DMS53 treated with DMSO at 0.1 percent for 48 hours (cell line): ENCODE measurements around the gene FARS2.

Source experiments
- DNase-seq: peaks from one replicate; lab custom pipeline; 2025; ENCODE audit not compliant: unreplicated experiment; lab: John Stamatoyannopoulos, UW

The FARS2 gene

DNA sequence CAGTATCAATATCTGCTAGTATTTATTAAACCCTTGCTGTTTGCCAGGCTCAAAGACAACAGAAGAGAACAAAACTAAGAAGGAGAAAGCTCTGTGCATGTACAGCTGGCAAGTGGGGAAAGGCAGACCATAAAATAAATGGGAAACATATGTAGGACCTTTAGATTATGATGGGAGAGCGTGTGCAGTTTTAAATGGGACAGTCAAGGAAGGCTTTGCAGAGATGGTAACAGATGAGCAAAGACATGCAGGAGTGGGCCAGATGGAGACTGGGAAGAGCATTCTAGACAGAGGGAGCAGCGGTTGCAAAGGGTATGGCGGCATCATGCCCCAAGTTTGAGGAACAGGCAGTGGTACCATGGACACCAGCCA, 485.4 kb downstream of the FARS2 start:
- DNase-seq, result no peak

DNA sequence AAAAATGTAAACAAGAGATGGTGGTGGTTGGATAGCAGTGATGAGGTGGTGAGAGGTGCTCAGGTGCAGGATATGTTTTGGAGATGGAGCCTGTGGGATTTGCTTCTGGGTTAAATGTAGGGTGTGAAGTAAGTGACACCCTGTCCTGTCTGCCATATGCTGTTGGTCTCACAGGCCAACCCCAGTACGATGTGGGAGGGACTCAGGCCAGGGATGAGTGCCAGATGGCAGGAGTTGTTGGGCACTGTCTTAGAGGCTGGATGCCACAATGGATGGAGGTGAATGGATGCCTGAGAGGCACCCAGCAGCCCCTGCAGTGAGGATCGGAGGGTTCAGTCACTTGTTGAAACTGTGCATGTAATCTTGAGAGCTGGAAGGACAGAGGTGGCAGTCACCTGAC, 486.1 kb downstream of the FARS2 start:
- DNase-seq, result no peak

DNA sequence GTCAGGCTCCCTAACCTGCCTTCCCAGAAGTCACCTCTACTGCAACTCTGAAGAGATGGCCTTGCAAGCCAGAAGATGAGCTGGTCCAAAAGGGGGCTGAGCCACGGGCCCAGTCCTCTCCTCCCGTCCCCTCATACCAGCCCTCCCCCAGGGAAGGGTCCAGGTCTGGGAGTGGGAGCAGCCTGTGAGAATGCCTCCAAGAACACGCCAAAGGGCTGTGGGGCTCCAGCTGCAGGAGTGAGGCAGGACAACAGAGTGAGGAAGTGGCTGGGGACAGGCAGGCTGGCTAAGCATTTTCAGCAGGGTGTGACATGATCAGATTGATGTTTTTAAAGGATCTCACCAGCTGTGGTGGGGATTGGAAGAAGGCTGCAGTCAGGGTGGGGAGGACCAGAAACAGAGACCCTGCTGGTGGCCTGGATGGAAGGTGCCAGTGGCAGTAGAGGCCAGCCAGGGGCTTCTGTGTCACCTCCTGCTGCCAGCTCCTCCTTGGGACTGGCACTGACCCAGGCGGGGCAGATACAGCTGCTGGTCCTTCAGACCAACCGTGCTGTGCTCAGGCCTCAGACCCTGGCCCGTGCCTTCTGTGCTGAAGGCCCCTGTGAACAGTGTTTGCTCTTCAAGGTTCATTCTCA, 487.8 kb downstream of the FARS2 start:
- no peak for DNase-seq

DNA sequence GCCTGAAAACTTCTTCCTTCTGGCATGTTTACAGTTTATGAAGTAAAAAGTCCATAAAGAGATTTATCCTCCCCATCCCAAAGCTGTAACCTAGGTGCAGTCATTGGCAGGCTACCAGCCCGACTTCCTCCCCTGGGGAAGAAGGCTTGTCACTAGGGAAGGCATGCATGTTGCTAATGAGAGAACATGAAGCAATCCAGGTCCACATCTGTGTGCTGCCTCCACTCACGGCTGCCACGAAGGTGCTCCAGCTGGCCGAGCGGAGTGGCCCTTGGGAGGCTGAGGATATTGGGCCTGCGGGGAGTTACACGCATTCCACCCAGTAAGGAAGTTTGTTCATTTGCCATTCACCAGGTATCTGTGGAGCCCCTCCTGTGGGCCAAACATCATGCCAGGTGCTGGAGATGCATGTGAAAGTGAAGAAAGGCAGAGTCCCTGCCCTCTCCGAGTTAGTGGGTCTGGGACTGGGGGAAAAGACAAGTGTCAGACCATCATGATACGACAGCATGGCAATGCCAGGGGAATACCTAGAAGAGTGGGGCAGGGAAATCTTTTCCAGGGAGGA, 488.4 kb downstream of the FARS2 start:
- no peak for DNase-seq

DNA sequence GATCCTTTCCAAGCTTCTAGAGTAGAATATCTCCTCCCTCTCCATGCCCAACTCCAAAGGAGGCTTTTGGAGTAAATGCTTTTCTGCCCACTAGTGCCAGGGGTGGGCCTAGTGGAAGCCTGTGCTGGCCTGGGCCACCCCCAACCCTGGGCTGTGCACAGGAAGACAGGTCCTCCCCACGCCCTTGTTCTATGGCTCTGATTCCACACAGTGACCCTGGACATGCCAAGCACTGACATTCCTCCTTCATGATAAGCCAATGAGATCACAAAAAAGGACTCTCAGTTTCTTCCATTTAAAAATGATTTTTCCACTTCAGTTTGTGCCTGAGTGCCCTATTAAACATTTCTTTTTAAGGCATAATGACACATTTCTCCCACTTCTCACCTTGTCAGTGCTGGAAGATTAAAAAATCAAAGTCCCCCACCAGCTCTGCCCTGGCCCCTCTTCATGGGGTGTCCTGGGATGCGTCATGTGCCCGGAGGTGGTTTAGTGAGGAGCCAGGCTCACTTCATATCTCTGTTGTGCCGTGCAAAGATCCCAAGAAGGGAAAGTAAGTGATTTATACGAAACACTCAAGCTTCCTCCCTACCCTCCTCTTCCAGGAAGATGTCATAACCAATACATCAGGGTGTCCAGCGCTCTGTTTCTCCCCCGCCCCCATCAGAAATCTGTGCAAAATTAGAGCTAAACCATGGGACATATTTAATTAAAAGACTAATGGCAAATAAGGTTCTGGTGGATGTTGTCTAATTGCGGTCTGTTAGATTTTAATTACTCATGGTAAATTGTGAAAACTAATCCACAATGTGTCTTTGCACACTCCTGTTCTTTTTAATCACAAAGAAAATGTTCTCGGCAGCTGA, 490.4 kb downstream of the FARS2 start:
- no peak for DNase-seq

DNA sequence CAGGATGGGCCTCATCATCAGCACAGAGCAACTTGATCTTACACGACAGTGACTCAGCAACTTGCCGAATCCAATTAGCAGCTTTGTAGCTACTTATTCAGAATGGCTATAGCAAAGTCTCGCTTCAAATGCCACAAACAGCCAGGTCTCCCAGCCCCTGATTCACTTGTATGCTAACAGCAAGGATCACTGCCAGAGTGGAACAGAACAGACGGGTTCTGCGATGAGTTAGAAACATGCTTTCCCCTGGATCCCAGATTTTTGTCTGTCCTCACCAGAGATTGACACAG, 491.0 kb downstream of the FARS2 start:
- DNase-seq, result peak; percentile 4

DNA sequence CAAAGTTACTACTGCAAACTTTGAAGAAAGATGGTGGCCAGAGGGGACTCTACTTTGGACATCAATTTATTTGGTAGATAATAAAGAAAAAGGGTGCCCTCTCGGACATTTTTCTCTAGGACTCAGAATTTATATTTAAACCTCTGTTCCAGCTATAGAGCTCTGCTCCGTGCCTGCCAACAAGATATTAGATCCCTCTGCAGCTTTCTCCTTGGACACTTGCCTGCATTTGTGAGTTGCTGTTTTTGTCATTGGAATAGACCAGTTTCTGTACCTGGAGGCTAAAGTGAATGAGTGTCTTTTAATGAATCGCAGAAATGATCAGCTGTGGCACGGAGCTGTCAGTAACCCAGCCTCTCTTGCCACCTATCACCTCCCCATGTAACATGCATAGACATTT, 491.9 kb downstream of the FARS2 start:
- DNase-seq, result no peak

DNA sequence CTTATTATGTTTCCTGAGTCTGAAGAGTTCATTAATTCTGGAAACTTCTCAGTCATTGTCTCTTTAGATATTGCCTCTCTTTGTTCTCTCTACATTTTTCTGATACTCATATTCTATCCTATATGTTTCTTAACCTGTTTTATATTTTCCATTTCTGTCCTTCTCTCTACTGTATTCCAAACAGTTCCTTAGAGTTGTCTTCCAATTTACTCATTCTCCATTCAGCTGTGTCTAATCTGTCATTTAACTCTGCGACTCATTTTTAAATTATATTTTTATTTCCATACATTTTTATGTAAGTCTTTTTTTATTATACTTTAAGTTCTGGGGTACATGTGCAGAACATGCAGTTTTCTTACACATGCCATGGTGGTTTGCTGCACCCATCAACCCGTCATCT, 493.6 kb downstream of the FARS2 start:
- no peak for DNase-seq

DNA sequence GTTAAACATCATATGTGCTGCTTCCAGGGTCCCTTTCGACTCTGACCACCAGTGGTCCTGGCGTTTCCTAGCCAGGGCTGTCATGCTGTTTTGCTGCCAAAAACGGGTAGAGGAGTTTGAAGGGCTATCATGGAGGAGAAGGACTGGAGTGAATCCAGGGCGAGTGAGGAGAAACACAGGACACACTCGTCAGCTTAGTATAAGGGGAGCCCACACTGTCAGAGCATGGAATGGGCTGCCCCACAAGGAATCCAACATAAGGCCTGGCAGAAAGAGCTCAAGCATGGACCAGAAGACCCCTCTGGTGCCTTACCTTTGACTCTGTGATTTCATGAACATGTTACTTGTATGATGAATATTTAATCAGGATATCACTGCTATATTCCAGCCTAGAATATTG, 498.3 kb downstream of the FARS2 start:
- DNase-seq, result no peak

DNA sequence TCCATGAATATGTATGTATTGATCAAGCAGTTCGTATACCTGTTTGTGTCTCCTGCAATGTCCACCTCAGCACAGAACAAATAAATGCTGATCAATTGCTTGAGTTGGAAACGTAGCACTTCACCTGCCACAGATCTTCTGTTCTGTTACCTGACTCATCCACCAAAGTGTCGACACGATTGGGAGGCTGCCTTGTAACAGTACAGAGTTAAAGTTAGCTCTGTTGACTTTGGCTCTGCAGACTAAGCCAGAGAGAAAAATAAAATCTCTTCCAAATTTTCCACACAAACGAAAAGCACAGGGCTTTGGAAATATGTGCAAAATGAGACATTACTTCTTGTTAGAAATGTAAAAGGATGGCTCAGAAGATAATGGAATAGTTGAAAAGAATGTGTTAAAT, 500.1 kb downstream of the FARS2 start:
- no peak for DNase-seq

DNA sequence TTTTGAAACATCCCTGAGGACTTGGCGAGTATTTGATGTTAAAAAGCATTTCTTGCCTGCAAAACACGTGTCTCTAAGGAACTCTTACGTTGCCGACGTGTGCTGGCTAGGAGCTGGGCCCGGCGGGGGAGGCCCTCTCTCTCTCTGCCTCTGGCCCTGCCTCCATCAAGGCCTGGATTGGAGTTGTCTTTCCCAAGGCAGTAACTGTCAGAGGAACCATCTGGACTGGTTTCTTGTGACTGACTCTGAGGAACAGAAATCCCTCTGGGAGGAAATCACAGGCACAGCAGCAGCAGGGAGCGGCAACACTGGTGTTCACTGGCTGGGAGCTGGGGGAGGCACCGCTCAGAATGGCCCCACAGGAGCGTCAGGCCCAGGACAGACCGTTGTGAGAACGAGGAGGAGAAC, 501.3 kb downstream of the FARS2 start:
- DNase-seq, result no peak

DNA sequence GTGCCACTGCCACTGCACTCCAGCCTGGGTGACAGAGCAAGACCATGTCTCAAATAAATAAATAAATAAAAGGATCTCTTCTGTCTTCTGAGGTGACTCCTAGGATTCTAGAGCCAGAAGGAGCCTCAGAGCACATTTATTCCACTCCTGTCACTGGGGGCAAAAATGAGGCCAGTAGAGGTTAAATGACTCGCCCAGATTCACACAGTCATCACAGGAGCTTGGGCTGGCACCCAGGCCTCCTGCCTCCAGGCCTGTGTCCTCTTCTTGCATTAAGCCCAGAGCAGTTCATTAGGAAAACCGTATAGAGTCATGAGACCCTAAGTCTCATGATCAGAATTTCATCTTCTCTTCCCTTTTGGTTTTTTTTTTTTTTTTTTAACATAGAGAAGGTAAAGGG, 502.1 kb downstream of the FARS2 start:
- DNase-seq, result no peak

DNA sequence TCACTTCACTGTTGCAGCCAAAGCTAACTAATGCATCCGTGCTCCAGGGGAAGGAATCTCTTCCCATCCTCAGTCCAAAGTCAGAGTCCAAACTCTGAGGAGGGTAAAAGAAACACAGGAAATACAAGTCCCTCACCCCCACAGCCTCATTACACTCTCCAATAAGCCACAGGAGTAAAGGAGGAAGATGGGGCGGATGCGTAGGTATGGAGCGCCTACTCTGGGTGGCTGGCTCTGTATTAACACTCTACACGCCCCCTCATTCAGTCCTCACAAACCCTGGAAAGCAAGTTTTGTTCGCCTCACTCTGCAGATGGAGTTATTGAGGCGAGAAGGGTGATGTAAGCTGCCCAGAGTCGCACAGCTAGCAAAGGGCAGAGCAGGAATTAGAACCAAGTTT, 502.6 kb downstream of the FARS2 start:
- no peak for DNase-seq

DNA sequence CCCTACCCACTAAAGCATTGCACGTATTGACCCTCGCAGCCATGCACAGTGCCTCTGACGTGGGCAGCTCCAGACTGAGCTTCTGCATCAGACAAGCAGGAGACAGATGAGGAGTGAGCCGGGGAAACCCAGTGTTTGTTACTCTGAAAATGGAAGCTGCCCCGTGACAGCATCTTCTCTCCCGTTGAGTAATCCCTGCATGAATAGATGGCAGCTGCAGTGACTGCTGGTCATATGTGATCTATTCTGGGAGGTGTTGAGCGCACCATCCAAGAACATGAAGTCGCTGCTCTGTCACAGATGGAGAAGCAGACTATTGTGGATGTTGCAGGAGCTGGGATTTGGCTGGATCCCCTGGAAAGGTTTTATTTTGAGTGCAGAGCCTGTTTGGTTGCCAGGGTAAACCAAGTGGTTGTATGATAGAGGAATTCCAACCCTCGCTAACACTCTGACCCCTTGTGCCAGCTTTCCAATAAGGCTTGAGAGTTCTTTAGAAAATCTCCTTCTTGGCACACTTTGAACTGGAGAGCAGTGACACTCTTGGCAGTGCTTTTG, 503.2 kb downstream of the FARS2 start:
- no peak for DNase-seq

DNA sequence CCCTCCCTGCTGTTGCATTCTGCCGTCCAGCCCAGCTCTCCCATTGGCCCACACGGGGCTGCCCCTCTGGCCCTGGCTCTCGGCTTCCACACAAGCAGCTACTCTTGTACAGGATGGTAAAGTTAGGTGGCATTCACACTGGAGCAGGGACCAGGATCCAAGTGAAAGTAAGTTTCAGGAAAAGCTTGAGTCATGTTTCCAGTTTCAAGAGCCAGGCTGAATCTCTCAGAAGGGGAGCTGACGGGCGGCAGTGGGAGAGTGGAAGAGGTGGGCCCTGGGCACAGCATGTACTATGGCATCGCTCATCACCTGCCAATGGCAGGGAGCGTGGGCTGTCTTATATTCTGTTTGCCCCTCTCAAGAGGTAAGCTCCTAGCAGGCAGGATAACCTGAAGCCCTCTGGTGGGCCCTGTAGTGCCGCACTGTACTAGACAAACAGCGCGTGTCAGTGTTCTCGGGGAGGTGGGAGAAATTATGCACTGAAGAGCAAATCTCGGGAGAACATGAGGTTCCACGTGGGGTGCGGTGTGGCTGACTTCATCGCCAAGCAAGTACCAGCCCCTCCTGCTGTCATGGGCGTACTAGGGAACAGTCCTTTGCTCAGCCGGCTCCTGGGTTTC, 503.9 kb downstream of the FARS2 start:
- no peak for DNase-seq

DNA sequence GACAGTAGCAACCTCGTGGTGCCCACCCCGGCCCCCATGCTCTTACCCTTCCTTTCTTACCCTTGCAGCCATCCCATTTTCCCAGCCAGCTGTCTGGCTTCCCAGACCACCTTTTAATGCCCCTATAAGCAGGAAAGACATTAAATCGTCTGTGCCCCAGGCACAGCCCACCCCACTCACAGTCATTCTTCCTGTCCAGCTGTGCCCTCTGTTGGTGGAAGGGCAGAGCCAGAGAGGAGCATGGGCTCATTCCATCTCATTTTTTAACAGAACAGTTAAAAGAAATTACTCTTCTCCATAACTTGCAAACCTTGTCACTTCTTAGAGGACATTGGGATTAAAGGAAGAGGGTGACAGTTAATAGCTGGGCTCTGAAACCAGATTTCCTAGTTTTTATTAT, 504.9 kb downstream of the FARS2 start:
- DNase-seq, result no peak

DNA sequence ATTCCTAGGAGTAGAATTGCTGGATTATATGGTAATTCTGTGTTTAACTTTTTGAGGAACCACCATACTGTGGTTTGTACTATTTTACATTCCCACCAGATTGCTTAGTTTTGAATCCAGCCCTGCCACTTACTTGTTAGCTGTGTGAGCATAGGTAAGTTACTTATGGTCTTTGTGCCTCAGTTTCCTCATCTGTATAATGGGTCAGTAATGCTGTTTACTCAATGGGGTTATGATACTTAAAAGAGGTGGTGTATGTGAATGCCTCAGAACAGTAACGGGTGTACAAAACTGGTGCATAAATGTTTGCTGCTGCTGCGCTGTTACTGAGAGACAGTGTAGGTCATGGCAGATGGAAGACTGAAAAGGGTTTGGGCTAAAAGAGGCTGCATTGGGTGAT, 506.2 kb downstream of the FARS2 start:
- DNase-seq, result no peak

DNA sequence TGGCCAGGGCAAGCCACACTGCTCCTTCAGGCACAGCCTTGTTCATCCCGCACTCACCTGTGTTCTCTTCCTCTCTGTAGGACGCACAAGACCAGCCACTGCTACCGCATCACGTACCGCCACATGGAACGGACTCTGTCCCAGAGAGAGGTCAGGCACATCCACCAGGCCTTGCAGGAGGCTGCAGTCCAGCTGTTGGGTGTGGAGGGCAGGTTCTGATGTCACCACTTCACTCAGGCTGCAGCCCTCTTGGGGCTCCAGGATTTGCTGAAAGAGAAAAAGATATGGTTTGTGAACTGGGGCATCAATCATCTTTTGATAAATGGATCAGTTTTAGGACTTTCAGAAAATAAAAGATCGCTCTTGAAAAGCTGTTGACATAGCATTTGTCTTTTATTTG, 509.9 kb downstream of the FARS2 start:
- no peak for DNase-seq

DNA sequence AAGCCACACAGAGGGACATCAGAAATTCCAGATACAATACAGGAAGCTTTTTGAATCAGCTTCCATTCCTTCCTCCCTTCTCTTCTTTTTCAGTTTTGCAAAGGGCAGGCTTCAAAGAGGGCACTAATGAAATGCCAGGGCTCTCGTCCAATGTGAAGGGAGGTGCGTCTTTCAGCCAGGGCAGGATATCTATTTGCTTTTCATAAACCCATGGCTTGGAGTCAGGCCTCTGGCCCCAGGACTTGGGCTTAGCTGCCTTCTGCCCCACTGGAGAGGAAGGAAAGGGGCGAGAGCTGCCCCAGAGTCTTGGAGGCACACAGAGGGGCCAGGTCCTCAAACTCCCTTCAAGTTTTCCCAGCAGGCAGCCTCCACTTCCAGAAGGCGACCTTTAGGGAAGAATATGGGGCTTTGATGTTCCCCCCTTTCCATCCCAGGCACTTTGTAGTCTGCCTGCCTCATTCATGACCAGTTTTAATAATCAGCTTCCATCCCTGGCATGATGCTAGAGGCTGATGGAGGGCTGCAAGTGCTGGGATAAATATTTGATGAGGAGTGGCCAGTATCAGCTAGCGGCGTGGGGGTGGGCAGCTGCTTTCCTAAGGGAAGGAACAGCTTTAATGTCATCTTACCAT, 510.6 kb downstream of the FARS2 start:
- peak; percentile 50 for DNase-seq

DNA sequence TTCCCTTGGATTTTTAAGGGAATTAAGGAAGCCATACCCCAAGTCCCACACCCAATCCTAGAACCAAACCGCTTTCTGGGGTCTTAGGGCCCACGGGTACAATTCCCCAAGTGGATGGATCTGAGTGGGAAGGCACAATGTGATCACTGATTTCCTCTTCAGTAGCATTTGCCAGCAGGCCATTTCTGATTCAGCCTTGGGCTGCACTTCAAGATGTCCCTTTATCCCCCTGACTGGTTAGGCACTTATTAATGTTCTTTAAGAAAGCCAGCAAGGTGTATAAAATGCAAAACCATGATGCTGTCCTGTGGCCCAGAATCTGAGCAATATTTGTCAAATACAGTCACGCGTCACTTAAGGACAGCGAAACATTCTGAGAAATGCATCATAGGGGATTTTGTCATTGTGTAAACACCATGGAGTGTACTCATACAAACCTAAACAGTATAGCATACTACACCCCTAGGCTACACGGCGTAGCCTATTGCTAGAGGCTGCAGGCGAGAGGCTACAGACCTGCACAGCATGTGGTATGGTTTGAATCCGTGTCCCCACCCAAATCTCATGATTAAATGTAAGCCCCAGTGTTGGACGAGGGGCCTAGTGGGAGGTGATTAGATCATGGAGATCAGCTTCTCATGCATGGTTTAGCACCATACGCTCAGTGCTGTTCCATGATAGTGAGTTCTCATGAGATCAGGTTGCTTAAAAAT, 511.3 kb downstream of the FARS2 start:
- peak; percentile 87 for DNase-seq

DNA sequence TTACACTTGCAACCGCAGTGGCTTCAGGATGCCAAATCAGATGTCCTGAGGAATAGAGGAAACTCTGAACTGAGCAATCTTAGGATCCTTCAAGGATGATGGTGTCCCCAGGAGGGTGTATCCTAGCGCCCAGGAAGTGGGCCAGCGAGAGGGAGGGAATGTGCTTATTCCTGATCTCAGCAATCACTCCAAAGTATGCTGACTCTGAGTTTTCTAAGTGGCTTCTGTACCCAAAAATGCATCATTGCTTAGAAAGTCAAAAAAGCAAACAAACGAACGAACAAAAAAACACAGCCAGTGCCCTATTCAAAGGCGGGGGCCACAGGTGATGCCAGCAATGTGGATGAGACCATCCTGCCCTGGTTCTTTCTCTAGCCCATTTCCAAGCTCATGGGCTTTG, 514.8 kb downstream of the FARS2 start:
- DNase-seq, result no peak
